ENCODE results near the gene ZNF101.

ZNF101 gene

GRCh38 chr19:19655051-19655594, 13.5 kb upstream of the ZNF101 start:
- peaks cover 85% of the 10 kb centered on the region for H3K36me3 ChIP-seq (ENCODE audit: control insufficient read depth, insufficient read depth, low read length)
- no peaks in the 10 kb centered on the region for H3K27me3 ChIP-seq (replicated peaks; ENCODE audit: control insufficient read depth, insufficient read depth, low read length)
- no peak overlapping the region for H3K4me3 ChIP-seq (replicated peaks; ENCODE audit: low read depth, low read length)
- DNase-seq (ENCODE audit: extremely low read depth, insufficient read length) = no peak
- no peak for TF ChIP-seq CTCF (IDR thresholded peaks at IDR 0.05; ENCODE audit: insufficient read depth, low read length, poor library complexity, severe bottlenecking)

GRCh38 chr19:19655641-19656343, 12.8 kb upstream of the ZNF101 start:
- Histone ChIP-seq H3K27me3 (replicated peaks; ENCODE audit: control insufficient read depth, insufficient read depth, low read length) (no peaks in the 10 kb centered on the region), H3K36me3 (ENCODE audit: control insufficient read depth, insufficient read depth, low read length) (peaks cover 79% of the 10 kb centered on the region)
- no peak for TF ChIP-seq CTCF (IDR thresholded peaks at IDR 0.05; ENCODE audit: insufficient read depth, low read length, poor library complexity, severe bottlenecking)

GRCh38 chr19:19656451-19657396, 11.9 kb upstream of the ZNF101 start:
- Histone ChIP-seq H3K4me3 (replicated peaks; ENCODE audit: low read depth, low read length) (no peak overlapping the region), H3K27me3 (replicated peaks; ENCODE audit: control insufficient read depth, insufficient read depth, low read length) (no peaks in the 10 kb centered on the region), H3K36me3 (ENCODE audit: control insufficient read depth, insufficient read depth, low read length) (peaks cover 69% of the 10 kb centered on the region)
- no peak for TF ChIP-seq CTCF (IDR thresholded peaks at IDR 0.05; ENCODE audit: insufficient read depth, low read length, poor library complexity, severe bottlenecking)
- DNase-seq (ENCODE audit: extremely low read depth, insufficient read length) = no peak

More at GRCh38 chr19:19655641-19656343, 12.8 kb upstream of the ZNF101 start:
- H3K4me3 ChIP-seq (replicated peaks; ENCODE audit: low read depth, low read length) = no peak overlapping the region
- no peak for DNase-seq (ENCODE audit: extremely low read depth, insufficient read length)

- no peaks in the 10 kb centered on the region for H3K27me3 ChIP-seq (replicated peaks; ENCODE audit: control insufficient read depth, insufficient read depth, low read length)
- TF ChIP-seq CTCF (IDR thresholded peaks at IDR 0.05; ENCODE audit: insufficient read depth, low read length, poor library complexity, severe bottlenecking) = no peak
- H3K4me3 ChIP-seq (replicated peaks; ENCODE audit: low read depth, low read length) = no peak overlapping the region
- no peak for DNase-seq (ENCODE audit: extremely low read depth, insufficient read length)
- H3K36me3 ChIP-seq (ENCODE audit: control insufficient read depth, insufficient read depth, low read length) = peaks cover 63% of the 10 kb centered on the region
These were observed 11.2 kb upstream of the ZNF101 start for GRCh38 chr19:19657397-19657783.

- no peak for TF ChIP-seq CTCF (IDR thresholded peaks at IDR 0.05; ENCODE audit: insufficient read depth, low read length, poor library complexity, severe bottlenecking)
- Histone ChIP-seq H3K36me3 (ENCODE audit: control insufficient read depth, insufficient read depth, low read length) (peaks cover 46% of the 10 kb centered on the region), H3K4me3 (replicated peaks; ENCODE audit: low read depth, low read length) (no peak overlapping the region), H3K27me3 (replicated peaks; ENCODE audit: control insufficient read depth, insufficient read depth, low read length) (no peaks in the 10 kb centered on the region)
- no peak for DNase-seq (ENCODE audit: extremely low read depth, insufficient read length)
These were observed 8.9 kb upstream of the ZNF101 start for GRCh38 chr19:19659646-19660245.
